ENCODE results near the gene KIF1B.

Gene KIF1B

DNA sequence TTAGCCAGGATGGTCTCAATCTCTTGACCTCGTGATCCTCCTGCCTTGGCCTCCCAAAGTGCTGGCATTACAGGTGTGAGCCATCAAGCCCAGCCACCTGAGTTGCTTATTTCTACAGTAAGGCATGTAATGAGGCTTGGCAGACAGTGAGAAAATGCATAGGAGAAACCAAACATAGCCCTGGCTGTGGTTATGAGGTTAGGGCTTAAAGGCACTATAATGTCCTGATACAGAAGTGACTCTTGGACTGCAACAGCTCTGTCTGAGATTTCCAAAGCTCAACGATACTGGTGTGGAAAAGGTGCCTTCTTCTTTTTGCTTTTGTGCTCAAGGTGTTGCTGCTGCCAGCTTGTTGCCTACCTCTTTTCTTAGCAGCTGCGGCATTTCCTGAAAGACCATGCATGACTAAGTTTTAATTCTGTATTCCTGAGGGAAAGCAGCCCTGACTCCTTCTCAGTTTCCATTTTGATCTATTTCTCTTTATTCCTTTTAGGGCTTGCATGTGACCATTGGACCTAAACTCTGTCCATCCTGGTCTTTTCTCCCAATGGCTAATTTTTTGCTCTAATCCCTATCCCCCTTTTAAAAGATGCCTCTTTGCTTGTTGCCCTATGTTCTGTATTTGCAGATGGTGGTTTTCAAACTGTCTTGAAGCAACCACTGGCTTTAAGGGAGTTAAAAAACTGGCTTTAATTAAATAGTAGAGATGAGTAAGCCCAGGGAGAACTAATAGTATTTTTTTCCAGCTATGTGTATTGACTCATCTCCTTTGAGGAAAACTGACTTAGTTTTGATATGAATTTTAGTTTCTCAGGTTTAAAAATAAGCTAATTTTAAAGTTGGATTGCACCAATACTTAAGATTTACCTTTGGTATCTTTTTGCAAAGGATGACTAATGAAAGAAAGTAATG is 70.3 kb downstream of the KIF1B start:
- DNase-seq (ENCODE audit: low read depth): no peak

DNA sequence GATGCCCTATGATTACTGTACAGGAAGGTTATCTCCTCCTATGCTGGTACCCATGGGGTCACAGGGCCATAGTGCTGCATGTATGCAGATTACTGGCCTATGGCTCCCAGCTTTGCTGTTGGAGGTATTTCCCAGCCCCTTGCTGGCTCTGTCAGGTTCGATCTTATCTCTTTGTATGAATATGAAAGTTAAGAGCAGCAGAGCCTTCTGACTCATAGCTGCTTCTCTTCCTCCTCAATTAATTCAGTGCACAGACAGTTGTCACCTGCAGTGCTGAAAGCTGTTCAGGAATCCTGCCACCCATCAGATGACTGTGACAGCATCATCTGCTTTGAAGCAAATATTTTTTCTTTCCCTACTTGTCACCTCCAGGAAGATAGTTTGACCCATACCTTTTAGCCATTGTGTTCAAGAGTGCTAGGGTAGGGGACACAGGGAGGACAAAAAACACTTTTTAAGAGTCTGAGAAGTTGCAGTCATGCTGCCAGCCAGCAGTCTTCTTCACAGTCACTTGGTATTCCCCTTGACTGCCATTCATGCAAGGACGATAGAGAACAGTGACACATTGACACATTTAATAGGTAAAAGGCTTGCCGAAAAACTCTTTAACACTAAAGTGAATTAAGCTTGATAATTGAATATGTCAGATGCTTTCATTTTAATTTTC is 73.1 kb downstream of the KIF1B start:
- no peak for DNase-seq (ENCODE audit: low read depth)

DNA sequence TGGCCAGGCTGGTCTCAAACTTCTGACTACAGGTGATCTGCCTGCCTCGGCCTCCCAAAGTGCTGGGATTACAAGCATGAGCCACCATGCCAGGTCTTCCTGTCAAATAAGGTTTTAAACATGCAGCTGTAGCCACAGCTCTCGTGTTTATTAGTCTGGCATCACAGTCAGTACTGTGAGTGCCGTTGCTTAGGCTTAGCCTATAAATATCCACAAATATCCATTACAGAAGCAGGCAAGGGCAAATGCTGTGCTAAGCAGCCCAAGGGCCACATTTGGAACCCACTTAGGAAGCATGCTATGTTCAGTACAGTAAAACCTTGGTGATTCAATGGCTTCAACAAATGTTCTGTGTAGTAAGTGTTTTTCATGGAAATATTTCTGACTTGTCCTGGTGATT is 75.9 kb downstream of the KIF1B start:
- no peak for DNase-seq (ENCODE audit: low read depth)

DNA sequence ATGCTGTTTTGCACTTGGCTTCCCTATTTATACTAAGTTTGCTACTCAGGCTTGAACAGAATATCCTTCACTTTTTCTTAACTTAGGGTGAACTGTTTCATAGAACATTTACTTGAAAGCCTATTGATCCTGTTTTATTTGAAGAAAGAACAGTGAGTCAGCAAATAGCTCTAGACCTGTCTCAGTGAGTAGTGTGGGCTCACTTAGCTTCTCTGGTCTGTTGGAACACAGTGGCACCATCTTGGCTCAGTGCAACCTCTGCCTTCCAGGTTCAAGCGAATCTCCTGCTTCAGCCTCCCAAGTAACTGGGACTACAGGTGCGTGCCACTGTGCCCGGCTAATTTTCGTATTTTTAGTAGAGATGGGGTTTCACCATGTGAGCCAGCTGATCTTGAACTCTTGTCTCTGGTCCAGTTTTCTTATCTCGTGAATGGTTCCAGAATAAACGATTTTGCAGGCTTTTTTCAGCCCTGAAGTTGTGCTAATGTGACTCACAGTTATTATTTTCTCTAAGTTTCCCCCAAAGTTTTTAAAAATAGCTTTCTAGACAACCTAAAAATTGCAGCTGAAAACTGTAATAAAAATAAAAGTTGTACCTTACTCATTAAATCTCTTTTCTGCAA is 76.8 kb downstream of the KIF1B start:
- no peak for DNase-seq (ENCODE audit: low read depth)

DNA sequence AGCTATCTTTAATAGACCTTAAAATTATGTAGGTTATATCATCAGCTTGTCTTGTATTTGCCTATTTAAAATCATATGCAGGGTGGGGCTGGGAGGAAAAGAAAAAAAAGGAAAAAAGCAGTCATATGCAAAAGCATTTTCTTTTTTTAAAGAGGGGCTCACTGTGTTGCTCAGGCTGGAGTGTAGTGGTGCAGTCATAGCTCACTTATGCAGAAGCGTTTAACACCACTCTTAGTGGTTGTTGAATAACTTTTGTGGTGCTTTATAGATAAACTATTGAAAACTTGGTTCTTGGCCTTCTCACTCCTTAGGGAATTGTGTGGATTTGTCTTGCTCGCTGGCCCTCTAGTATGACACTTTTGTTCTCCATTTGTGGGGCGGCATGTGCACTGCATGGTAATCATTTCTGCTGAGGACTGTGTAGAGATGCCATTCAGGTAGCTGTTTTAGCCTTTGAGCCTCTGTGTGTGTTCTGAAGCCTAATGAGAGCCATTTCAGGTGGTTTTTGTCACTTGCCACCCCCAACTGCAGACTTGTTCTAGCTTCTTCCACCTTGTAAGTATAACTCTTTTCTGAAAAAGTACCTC is 77.8 kb downstream of the KIF1B start:
- no peak for DNase-seq (ENCODE audit: low read depth)

DNA sequence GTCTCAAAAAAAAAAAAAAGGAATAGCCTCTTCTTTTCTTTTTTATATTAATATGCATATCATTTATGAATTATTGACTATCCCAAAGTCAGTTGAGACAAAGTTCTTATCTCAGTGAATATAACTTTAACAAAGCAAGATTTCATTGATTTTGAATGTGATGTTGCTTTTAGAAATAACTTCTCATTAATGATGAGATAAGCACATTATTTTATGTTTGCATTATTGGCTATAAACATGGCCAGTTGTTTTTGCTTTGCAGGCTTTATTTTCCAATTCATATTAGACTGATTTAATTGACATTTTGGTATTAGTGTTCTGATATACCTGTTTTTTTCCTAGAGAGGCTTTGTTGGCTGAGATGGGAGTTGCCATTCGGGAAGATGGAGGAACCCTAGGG is 81.3 kb downstream of the KIF1B start:
- no peak for DNase-seq (ENCODE audit: low read depth)

DNA sequence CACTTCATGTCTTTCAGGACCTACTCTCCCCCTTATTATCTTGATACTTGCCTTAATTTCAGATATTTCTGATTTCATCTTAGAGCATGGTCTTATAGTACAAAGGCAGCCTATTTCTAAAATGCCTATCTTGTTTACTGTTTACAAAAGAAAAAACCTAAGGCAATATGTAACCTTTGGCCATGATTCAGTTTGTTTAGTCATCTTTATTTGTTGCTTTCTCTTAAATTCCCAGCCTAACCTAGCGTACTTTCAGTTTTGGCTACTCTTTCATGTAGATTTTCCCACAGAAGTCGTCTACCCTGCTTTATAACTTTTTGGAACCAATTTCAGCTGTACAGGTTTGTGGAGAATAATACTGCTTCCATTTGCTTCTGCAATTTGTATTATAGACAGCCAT is 81.8 kb downstream of the KIF1B start:
- no peak for DNase-seq (ENCODE audit: low read depth)

DNA sequence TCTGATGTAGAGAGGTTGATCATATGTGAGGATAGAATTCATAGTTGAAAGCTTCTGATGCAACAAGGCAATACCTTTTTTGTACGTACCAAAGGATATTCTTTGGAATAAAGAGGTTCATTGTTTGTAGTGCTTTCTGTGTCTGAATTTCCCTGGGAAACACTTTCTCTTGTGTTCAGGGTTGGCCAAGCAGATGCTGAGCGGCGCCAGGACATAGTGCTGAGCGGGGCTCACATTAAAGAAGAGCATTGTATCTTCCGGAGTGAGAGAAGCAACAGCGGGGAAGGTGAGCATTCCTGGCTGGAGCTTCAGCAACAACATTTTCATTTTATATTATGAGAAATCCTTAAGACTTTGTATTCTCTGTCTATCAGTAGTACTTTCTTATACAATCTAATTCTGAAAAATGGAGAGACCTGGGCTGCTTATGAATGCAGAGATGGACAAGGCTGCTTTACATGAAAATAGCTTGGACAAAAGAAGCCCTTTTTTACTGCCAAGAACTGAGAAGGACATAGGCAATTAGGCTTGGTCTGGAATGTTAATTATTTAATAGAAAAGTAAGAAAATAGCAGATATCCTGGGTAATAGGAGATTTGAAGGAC is 85.2 kb downstream of the KIF1B start:
- DNase-seq (ENCODE audit: low read depth): no peak

DNA sequence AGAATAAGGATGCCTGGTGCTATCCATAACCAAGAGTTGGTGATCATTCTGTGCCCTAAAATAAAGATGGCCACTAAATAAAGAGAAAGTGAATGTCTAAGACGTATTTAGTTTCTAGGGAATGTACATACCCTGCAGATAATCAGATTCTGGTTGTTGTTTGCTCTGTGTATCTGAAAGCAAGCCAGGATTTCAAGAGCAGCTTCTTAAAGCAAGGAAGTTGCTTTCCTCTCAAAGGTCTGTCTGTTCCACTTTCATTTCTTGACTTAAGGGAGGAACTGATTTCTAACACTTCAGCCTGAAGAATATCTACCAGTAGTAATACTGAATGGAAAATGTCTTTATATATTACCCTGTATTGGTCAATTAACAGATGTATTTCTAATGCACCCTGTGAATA is 88.8 kb downstream of the KIF1B start:
- DNase-seq (ENCODE audit: low read depth): no peak

DNA sequence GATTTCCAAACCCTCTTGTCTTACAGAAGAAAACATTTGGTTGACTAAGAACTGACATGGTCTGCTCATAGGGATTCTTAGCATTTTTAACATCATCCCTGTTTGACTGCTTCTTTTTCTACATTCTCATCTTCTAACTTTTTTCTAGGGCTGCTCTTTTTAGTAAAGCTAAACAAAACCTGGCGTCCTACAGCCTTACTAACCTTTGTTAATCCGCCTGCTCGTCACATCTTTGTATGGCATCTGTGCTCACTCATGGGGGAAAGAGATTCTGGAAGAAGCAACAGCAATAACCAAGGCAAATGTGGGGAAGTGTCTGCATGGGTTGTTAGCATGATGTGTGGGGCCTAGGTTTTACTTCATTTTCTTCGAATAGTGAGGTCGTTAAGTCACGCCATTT is 92.0 kb downstream of the KIF1B start:
- DNase-seq (ENCODE audit: low read depth): no peak

DNA sequence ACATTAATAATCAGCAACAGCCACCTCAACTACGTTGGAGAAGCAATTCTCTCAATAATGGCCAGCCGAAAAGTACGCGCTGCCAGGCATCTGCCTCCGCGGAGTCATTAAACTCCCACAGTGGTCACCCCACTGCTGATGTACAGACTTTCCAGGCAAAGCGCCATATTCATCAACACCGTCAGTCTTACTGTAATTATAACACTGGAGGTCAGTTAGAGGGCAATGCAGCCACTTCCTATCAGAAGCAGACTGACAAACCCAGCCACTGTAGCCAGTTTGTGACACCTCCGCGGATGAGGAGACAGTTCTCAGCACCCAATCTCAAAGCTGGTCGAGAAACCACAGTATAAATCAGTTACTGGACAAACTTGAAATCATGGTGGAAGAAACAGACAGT is 93.9 kb downstream of the KIF1B start:
- DNase-seq (ENCODE audit: low read depth): no peak

DNA sequence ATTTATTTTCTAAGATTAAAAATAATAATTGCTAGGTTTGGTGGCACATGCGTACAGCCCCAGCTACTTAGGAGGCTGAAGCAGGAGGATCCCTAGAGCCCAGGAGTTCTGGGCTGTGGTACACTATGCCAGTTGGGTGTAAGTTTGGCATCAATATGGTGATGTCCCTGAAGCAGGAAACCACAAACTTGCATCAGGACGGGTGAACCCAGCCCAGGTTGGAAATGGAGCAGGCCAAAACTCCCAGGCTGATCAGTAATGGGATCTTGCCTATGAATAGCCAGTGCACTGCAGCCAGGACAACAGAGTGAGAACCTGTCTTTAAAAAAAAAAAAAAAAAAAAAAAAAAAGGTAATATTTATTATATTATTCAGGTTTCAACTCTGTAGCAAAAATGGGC is 96.1 kb downstream of the KIF1B start:
- no peak for DNase-seq (ENCODE audit: low read depth)

DNA sequence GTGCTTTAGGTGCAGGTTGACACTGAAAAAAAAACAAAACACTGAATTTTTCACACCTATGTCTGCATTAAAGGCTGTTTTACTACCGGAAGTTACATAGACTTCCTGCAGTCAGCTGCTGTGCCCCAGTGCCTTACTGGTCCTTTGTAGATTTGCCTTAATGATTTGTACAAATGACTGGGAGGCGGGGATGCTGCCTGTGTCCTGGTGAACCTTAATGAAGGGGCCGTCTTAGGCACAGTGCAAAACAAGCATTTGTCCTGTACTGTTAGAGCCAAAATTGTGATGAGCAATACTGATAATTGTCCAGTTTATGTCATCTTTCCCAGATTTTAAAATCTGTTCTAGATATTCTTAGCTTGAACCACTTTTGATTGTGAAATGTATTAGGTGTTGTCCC is 97.6 kb downstream of the KIF1B start:
- no peak for DNase-seq (ENCODE audit: low read depth)

DNA sequence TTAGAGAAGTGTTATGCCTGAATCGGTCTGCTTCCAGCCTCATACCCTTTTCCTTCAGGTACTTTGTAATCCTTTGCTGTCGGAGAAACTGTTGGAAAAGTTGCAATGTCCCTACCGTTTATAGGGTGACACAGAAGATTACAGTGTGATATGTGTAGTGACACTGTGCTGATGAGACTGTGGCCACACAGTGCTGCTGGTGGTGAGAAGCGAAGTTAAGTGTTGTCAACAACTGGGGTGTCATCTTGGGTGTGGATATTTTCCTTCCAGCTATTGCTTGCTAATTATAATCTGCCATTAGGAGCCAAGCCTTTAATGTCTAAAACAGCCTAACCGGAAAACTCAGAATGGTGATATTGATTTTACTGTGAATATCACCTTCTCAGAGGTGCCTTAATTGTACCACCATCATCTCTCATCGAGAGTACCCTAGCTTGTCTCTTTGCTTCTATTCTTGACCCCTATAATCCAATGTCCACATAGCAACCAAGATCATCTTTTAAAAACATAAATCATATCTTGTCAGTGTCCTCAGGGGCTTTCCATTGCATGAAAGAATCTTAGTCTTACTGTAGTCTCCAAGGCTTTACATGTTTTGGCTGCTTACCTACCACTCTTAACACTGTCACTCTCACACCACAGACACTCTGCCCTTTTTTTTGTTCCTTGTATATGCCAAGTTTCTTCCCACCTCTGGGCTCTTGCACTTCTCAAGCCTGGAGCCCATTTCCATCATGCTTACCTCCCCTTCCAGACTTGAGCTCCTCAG is 99.1 kb downstream of the KIF1B start:
- DNase-seq (ENCODE audit: low read depth): no peak

DNA sequence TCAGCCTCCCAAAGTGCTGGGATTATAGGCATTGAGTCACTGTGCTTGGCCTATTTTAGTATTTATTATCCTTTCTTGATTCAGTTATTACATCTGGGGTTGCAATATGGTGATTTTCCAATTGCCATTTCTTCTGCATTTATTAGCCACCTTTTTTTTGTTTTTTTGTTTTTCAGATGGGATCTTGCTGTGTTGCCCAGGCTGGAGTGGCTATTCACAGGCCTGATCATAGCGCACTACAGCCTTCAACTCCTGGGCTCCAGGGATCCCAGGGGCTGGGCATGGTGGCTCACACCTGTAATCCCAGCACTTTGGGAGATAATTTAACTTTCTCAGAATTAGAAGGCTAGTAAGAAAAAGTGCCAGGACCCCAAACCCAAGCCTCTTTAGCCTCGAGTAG is 106.4 kb downstream of the KIF1B start:
- no peak for DNase-seq (ENCODE audit: low read depth)

DNA sequence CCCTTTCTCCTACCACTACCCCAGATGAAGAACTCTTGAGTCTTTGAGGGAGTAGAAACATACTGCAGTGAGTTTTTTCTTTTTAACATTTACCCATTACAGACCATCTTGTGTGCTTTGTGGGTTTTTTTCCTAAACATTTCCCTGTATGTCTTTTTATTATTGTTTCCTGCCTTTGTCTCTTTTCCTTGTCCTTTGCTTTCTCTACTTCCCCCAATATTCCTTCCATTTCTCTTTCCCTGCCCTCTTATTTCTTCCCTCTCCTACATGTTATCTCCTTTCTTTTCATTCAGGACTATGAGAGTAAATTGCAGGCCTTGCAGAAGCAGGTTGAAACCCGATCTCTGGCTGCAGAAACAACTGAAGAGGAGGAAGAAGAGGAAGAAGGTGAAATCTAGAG is 109.4 kb downstream of the KIF1B start:
- DNase-seq (ENCODE audit: low read depth): no peak

DNA sequence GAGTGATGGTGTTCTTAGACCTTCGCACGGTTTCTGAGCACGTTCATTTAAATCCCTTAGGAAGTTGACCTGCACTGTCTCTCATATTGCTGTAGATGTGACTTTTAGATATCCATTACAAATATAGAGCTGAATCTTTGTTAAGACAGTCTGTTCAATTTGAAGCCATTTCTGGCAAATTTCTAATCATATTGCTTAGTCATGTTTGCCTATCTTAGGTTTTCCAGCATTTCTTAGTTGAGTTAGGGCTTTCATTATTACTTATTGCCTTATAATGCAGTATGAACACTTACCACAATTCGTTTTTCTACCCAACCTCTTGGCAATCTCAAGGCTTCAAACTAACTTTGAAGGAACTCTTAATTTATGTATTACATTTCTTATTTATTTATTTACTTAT is 110.0 kb downstream of the KIF1B start:
- no peak for DNase-seq (ENCODE audit: low read depth)

DNA sequence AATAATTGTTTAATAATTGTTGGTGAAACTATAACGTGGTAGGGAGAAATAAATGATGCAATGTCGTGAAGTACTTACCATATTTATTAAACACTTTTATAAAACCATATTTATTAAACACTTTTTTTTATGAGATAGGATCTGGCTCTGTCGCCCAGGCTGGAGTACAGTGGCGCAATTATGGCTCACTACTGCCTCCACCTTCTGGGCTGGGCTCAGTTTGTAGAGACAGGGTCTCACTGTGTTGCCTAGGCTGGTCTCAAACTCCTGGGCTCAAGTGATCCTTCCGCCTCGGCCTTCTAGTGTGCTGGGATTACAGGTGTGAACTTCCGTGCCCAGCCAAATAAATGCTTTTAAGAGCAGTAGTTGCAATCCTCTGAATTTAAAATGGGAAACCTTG is 112.5 kb downstream of the KIF1B start:
- no peak for DNase-seq (ENCODE audit: low read depth)

DNA sequence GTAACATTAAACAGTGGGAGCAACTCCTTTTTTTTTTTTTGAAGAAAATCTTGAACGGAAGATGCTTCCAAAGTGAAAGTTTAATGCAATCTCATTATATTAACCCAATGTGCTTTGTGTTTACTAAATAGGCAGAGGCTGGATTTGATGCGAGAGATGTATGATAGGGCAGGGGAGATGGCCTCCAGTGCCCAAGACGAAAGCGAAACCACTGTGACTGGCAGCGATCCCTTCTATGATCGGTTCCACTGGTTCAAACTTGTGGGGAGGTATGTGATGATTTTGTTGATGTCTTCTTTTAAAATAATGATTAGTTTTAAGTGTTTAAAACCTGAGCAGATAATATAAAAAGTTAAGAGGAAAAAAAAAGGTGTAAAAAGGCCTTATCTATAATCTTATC is 114.3 kb downstream of the KIF1B start:
- no peak for DNase-seq (ENCODE audit: low read depth)

DNA sequence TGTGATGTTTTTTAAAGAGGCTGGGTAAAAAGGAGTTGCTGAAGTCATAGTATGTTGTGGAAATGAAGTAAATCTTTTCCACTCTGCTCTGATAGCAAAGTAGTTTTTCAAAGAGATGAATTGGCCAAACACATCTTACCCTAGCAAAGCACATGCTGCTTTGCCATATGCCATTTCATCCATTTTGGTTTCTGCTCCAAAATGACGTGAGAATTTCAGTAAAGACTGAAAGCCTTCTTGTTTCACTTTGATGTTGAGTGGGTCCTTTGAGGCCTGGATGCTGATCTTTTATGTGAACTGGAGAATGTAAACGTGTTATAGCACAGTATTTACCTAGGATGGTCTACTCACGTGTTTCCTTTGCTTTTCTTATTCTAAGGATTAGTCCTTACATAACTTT is 115.2 kb downstream of the KIF1B start:
- no peak for DNase-seq (ENCODE audit: low read depth)

DNA sequence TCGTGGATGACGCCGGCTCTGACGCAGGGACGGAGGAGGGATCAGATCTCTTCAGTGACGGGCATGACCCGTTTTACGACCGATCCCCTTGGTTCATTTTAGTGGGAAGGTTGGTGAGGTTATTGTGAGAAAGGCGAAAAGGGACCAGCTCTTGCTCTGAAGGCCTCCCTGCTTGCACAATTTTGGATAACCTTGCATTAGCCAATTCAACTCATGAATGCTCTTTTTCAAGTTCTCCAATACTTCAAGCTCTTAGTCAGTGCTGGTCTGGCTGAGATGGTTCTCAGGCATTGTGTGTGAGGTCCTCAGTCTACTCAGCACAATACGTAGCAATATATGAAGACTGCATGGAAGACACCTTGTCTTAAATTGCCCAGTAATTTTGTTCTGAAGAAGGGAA is 115.9 kb downstream of the KIF1B start:
- DNase-seq (ENCODE audit: low read depth): no peak
